ENCODE data around the gene NDUFB4.

The NDUFB4 gene

GRCh38 chr3:120557115-120557514 lies 39.0 kb upstream of the NDUFB4 start:
- TF ChIP-seq, protein P1, sequence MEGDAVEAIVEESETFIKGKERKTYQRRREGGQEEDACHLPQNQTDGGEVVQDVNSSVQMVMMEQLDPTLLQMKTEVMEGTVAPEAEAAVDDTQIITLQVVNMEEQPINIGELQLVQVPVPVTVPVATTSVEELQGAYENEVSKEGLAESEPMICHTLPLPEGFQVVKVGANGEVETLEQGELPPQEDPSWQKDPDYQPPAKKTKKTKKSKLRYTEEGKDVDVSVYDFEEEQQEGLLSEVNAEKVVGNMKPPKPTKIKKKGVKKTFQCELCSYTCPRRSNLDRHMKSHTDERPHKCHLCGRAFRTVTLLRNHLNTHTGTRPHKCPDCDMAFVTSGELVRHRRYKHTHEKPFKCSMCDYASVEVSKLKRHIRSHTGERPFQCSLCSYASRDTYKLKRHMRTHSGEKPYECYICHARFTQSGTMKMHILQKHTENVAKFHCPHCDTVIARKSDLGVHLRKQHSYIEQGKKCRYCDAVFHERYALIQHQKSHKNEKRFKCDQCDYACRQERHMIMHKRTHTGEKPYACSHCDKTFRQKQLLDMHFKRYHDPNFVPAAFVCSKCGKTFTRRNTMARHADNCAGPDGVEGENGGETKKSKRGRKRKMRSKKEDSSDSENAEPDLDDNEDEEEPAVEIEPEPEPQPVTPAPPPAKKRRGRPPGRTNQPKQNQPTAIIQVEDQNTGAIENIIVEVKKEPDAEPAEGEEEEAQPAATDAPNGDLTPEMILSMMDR (IDR thresholded peaks at IDR 0.05; ENCODE audit: unreplicated experiment in 3 of 3), result no peak
- peaks cover 36% of the 10 kb centered on the region for H3K4me1 Mint-ChIP-seq
- H3K9me3 Mint-ChIP-seq, result no peaks in the 10 kb centered on the region
- peak overlapping the region; percentile 27 to 94 (median 28) for H3K27ac Mint-ChIP-seq
- H3K27me3 Mint-ChIP-seq (ENCODE audit: low read depth), result no peaks in the 10 kb centered on the region
- no peaks in the 10 kb centered on the region for H3K36me3 Mint-ChIP-seq (ENCODE audit: low read depth)
- H3K4me3 Mint-ChIP-seq, result peak overlapping the region; percentile 18 to 52 (median 48)

DNA sequence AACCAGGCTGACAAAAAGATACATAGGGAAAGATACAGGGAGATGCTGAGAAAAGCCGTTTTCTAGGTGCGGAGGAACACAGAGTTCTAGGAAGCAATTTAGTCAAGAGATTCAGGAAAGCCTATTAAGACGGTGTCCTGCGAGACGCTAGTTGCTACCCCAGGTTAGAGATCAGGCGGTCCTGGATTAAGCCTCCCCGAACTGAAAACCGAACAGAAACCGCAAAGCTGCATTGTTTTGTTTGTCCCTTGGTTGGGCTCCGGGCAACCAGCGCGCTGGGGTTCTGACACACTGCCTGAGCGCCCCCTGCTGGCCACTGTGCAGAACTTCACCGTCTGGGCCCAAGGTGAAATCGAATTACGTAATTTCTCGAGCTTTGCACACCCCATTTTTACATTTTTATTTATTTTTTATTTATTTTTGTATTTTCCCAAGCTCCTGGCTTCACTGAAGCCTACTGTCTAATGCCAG lies 37.3 kb upstream of the NDUFB4 start:
- Mint-ChIP-seq H3K27ac (peak overlapping the region; percentile 94 to 99 (median 96)), H3K27me3 (ENCODE audit: low read depth) (no peaks in the 10 kb centered on the region), H3K4me3 (peak overlapping the region; percentile 74 to 87 (median 85)), H3K9me3 (no peaks in the 10 kb centered on the region), H3K36me3 (ENCODE audit: low read depth) (no peaks in the 10 kb centered on the region), H3K4me1 (peaks cover 36% of the 10 kb centered on the region)
- TF ChIP-seq, protein P1 (IDR thresholded peaks at IDR 0.05; ENCODE audit: unreplicated experiment in 3 of 3), result peak; percentile 99

GRCh38 chr3:120559242-120560061 lies 36.7 kb upstream of the NDUFB4 start:
- Mint-ChIP-seq H3K9me3 (no peaks in the 10 kb centered on the region), H3K27me3 (ENCODE audit: low read depth) (no peaks in the 10 kb centered on the region), H3K36me3 (ENCODE audit: low read depth) (no peaks in the 10 kb centered on the region), H3K4me3 (peak overlapping the region; percentile 81 to 87 (median 85)), H3K4me1 (peaks cover 36% of the 10 kb centered on the region), H3K27ac (peak overlapping the region; percentile 94 to 99 (median 96))
- TF ChIP-seq, protein P1 (IDR thresholded peaks at IDR 0.05; ENCODE audit: unreplicated experiment in 3 of 3), result peak in 1 of 3 experiments; percentile 18

GRCh38 chr3:120560304-120561250 lies 35.6 kb upstream of the NDUFB4 start:
- Mint-ChIP-seq H3K4me3 (peak overlapping the region; percentile 33 to 71 (median 45)), H3K4me1 (peaks cover 36% of the 10 kb centered on the region), H3K27ac (peak overlapping the region; percentile 73 to 82 (median 76)), H3K36me3 (ENCODE audit: low read depth) (no peaks in the 10 kb centered on the region), H3K27me3 (ENCODE audit: low read depth) (no peaks in the 10 kb centered on the region), H3K9me3 (no peaks in the 10 kb centered on the region)
- TF ChIP-seq, protein P1 (IDR thresholded peaks at IDR 0.05; ENCODE audit: unreplicated experiment in 3 of 3), result no peak

DNA sequence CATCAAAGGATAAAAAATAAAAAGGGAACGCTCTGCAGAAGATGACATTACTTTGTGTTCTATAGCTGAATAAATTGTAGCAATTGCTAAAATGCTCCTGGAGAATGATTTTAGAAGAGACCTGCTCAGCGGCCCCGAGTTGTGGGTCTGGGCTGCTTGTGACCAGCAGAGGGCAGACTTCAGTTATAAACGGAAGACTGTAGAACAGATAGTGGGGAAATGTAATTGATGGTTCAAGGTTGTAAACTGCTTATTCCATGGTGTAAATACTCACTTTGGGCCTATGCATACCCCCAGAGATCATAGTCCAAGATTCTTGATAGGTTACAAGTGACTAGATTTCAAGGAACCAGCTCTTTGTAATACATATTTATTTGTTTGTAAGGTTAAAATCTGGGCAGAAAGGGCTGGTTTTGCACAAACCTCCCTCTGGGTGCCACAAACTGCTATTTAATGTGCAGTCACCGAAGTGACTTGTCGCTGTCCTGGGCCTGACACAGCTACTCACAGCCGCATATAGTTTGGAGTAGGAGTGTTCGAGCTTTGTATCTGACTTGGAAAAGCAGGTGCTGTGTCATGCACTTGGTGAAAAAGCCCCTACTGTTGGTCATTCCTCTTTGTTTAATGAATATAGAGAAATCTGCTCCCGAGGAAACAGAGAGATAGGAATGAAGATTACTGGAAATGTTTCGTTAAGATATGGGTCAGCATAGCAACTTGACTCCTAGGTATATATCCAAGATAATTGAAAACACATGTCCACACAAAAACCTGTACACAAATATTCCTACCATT lies 34.7 kb upstream of the NDUFB4 start:
- Mint-ChIP-seq H3K27ac (peak overlapping the region; percentile 73 to 82 (median 76)), H3K9me3 (no peaks in the 10 kb centered on the region), H3K4me1 (peaks cover 36% of the 10 kb centered on the region), H3K4me3 (peak overlapping the region; percentile 45 to 63 (median 60)), H3K27me3 (ENCODE audit: low read depth) (no peaks in the 10 kb centered on the region), H3K36me3 (ENCODE audit: low read depth) (no peaks in the 10 kb centered on the region)
- TF ChIP-seq, protein P1 (IDR thresholded peaks at IDR 0.05; ENCODE audit: unreplicated experiment in 3 of 3), result peak; percentile 86 to 92 (median 91)

All from nephron (organoid).